ENCODE measurements around the gene ZNF783.
A peak's percentile ranks its signal among the peaks of the same experiment; 100 is the strongest.

Gene ZNF783

GRCh38 chr7:149283321-149283720 lies 21.3 kb downstream of the ZNF783 start:
- Histone ChIP-seq H3K4me2 (ENCODE audit: low read length) (no peak overlapping the region), H2AFZ (ENCODE audit: insufficient read depth, low read length, poor library complexity) (no peak overlapping the region), H2BK5ac (ENCODE audit: low read depth, low read length, poor library complexity) (no peak overlapping the region), H3K79me2 (ENCODE audit: control insufficient read depth, insufficient read depth, low read length, poor library complexity) (peaks cover 2% of the 10 kb centered on the region), H3K4me3 (ENCODE audit: low read depth, low read length) (no peak overlapping the region), H3K14ac (ENCODE audit: low read length) (no peak overlapping the region), H2AK5ac (ENCODE audit: low read length) (no peak overlapping the region), H3K27ac (ENCODE audit: low read depth, low read length) (no peak overlapping the region), H2BK12ac (ENCODE audit: low read length) (no peak overlapping the region), H3K18ac (ENCODE audit: low read length) (no peak overlapping the region), H3K9me3 (ENCODE audit: insufficient read depth, low read depth, low read length) (no peaks in the 10 kb centered on the region), H4K8ac (ENCODE audit: low read depth, low read length) (no peak overlapping the region), H4K91ac (ENCODE audit: low read depth, low read length) (no peak overlapping the region), H3K9ac (ENCODE audit: low read length) (no peak overlapping the region), H3K27me3 (ENCODE audit: insufficient read depth, low read length) (no peaks in the 10 kb centered on the region), H3K23ac (ENCODE audit: low read length) (no peak overlapping the region), H3K4me1 (ENCODE audit: control insufficient read depth in 1 of 2, insufficient read depth in 2 of 2, low read length in 2 of 2) (peaks cover 9 to 16% of the 10 kb centered on the region in 2 experiments), H3K4ac (ENCODE audit: low read depth, low read length) (no peak overlapping the region), H2BK120ac (ENCODE audit: insufficient read depth, low read length, poor library complexity) (no peak overlapping the region), H3K79me1 (ENCODE audit: low read length) (no peaks in the 10 kb centered on the region), H3K36me3 (ENCODE audit: control insufficient read depth in 1 of 2, insufficient read depth in 2 of 2, low read length in 2 of 2) (peaks cover 31 to 33% of the 10 kb centered on the region in 2 experiments), H4K12ac (ENCODE audit: low read depth, low read length) (no peak overlapping the region)
- no CpG with 5 or more reads among the region's 3 CpGs for WGBS (ENCODE audit: extremely low coverage, insufficient coverage, insufficient read length)
- no peak for DNase-seq

- H3K4me3 ChIP-seq (ENCODE audit: low read depth, low read length) = no peak overlapping the region
- no peak overlapping the region for H2AFZ ChIP-seq (ENCODE audit: insufficient read depth, low read length, poor library complexity)
- H3K14ac ChIP-seq (ENCODE audit: low read length) = no peak overlapping the region
- H2BK120ac ChIP-seq (ENCODE audit: insufficient read depth, low read length, poor library complexity) = no peak overlapping the region
- peak in 1 of 2 donors; percentile 9 for DNase-seq
- H4K8ac ChIP-seq (ENCODE audit: low read depth, low read length) = no peak overlapping the region
- peaks cover 21 to 25% of the 10 kb centered on the region in 2 experiments for H3K36me3 ChIP-seq (ENCODE audit: control insufficient read depth in 1 of 2, insufficient read depth in 2 of 2, low read length in 2 of 2)
- H3K9me3 ChIP-seq (ENCODE audit: insufficient read depth, low read depth, low read length) = no peaks in the 10 kb centered on the region
- H3K18ac ChIP-seq (ENCODE audit: low read length) = no peak overlapping the region
- H3K27ac ChIP-seq (ENCODE audit: low read depth, low read length) = no peak overlapping the region
- H2AK5ac ChIP-seq (ENCODE audit: low read length) = no peak overlapping the region
- H3K23ac ChIP-seq (ENCODE audit: low read length) = no peak overlapping the region
- no peaks in the 10 kb centered on the region for H3K27me3 ChIP-seq (ENCODE audit: insufficient read depth, low read length)
- H2BK12ac ChIP-seq (ENCODE audit: low read length) = no peak overlapping the region
- WGBS (ENCODE audit: extremely low coverage, insufficient coverage, insufficient read length) = no CpG with 5 or more reads among the region's 3 CpGs
- H3K4me2 ChIP-seq (ENCODE audit: low read length) = peak overlapping the region; percentile 99
- H4K12ac ChIP-seq (ENCODE audit: low read depth, low read length) = no peak overlapping the region
- peaks cover 2% of the 10 kb centered on the region for H3K79me2 ChIP-seq (ENCODE audit: control insufficient read depth, insufficient read depth, low read length, poor library complexity)
- no peaks in the 10 kb centered on the region for H3K79me1 ChIP-seq (ENCODE audit: low read length)
- peaks cover 9 to 16% of the 10 kb centered on the region in 2 experiments for H3K4me1 ChIP-seq (ENCODE audit: control insufficient read depth in 1 of 2, insufficient read depth in 2 of 2, low read length in 2 of 2)
- no peak overlapping the region for H3K9ac ChIP-seq (ENCODE audit: low read length)
- H4K91ac ChIP-seq (ENCODE audit: low read depth, low read length) = no peak overlapping the region
- H3K4ac ChIP-seq (ENCODE audit: low read depth, low read length) = no peak overlapping the region
- no peak overlapping the region for H2BK5ac ChIP-seq (ENCODE audit: low read depth, low read length, poor library complexity)
Measured at GRCh38 chr7:149284343-149284742, 22.3 kb downstream of the ZNF783 start.

GRCh38 chr7:149284850-149285585 lies 23.0 kb downstream of the ZNF783 start:
- no CpG with 5 or more reads among the region's 66 CpGs for WGBS (ENCODE audit: extremely low coverage, insufficient coverage, insufficient read length)
- peaks cover 9 to 16% of the 10 kb centered on the region in 2 experiments for H3K4me1 ChIP-seq (ENCODE audit: control insufficient read depth in 1 of 2, insufficient read depth in 2 of 2, low read length in 2 of 2)
- H2AFZ ChIP-seq (ENCODE audit: insufficient read depth, low read length, poor library complexity) = peak overlapping the region; percentile 61

DNA sequence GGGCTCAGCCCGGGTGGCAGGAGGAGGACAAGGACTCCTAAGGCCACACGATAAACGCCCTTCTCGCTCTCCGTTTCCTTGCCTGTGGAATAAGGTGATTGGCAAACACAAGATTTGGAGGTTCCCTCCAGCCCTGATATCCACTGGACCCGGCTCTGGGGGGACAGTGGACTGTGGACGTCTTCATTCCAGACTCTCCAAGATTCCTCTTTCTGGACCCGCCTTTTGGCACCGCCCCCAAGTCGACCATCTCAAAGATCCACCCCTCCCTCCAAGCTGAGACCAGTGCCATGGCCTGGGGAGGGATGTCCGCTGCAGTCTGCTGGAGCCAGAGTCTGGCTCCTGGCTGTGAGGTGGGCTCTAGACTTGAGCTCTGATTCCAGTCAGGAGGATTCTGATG lies 23.6 kb downstream of the ZNF783 start:
- H4K8ac ChIP-seq (ENCODE audit: low read depth, low read length) = peak overlapping the region; percentile 49
- H3K79me1 ChIP-seq (ENCODE audit: low read length) = no peaks in the 10 kb centered on the region
- H2AFZ ChIP-seq (ENCODE audit: insufficient read depth, low read length, poor library complexity) = peak overlapping the region; percentile 61
- no peak overlapping the region for H3K14ac ChIP-seq (ENCODE audit: low read length)
- no peak overlapping the region for H3K18ac ChIP-seq (ENCODE audit: low read length)
- peaks cover 9 to 16% of the 10 kb centered on the region in 2 experiments for H3K4me1 ChIP-seq (ENCODE audit: control insufficient read depth in 1 of 2, insufficient read depth in 2 of 2, low read length in 2 of 2)
- H3K9me3 ChIP-seq (ENCODE audit: insufficient read depth, low read depth, low read length) = no peaks in the 10 kb centered on the region
- no peak overlapping the region for H2BK120ac ChIP-seq (ENCODE audit: insufficient read depth, low read length, poor library complexity)
- DNase-seq = peak in 1 of 2 donors; percentile 30
- peak overlapping the region; percentile 39 for H3K9ac ChIP-seq (ENCODE audit: low read length)
- no peak overlapping the region for H3K27ac ChIP-seq (ENCODE audit: low read depth, low read length)
- H3K4me2 ChIP-seq (ENCODE audit: low read length) = peak overlapping the region; percentile 99
- peaks cover 16 to 22% of the 10 kb centered on the region in 2 experiments for H3K36me3 ChIP-seq (ENCODE audit: control insufficient read depth in 1 of 2, insufficient read depth in 2 of 2, low read length in 2 of 2)
- no peak overlapping the region for H3K4ac ChIP-seq (ENCODE audit: low read depth, low read length)
- H3K23ac ChIP-seq (ENCODE audit: low read length) = peak overlapping the region; percentile 44
- H4K12ac ChIP-seq (ENCODE audit: low read depth, low read length) = no peak overlapping the region
- H2AK5ac ChIP-seq (ENCODE audit: low read length) = no peak overlapping the region
- no peaks in the 10 kb centered on the region for H3K27me3 ChIP-seq (ENCODE audit: insufficient read depth, low read length)
- peak overlapping the region; percentile 82 for H3K4me3 ChIP-seq (ENCODE audit: low read depth, low read length)
- no peak overlapping the region for H2BK5ac ChIP-seq (ENCODE audit: low read depth, low read length, poor library complexity)
- no CpG with 5 or more reads among the region's 11 CpGs for WGBS (ENCODE audit: extremely low coverage, insufficient coverage, insufficient read length)
- peaks cover 2% of the 10 kb centered on the region for H3K79me2 ChIP-seq (ENCODE audit: control insufficient read depth, insufficient read depth, low read length, poor library complexity)
- H2BK12ac ChIP-seq (ENCODE audit: low read length) = no peak overlapping the region
- H4K91ac ChIP-seq (ENCODE audit: low read depth, low read length) = no peak overlapping the region

More at GRCh38 chr7:149284850-149285585, 23.0 kb downstream of the ZNF783 start:
- H4K8ac ChIP-seq (ENCODE audit: low read depth, low read length) = peak overlapping the region; percentile 49
- H3K9ac ChIP-seq (ENCODE audit: low read length) = peak overlapping the region; percentile 39
- H3K23ac ChIP-seq (ENCODE audit: low read length) = peak overlapping the region; percentile 44
- peak overlapping the region; percentile 82 for H3K4me3 ChIP-seq (ENCODE audit: low read depth, low read length)
- no peak overlapping the region for H4K12ac ChIP-seq (ENCODE audit: low read depth, low read length)
- no peak overlapping the region for H2BK12ac ChIP-seq (ENCODE audit: low read length)
- peaks cover 2% of the 10 kb centered on the region for H3K79me2 ChIP-seq (ENCODE audit: control insufficient read depth, insufficient read depth, low read length, poor library complexity)
- peak overlapping the region; percentile 99 for H3K4me2 ChIP-seq (ENCODE audit: low read length)
- H3K18ac ChIP-seq (ENCODE audit: low read length) = no peak overlapping the region
- peak; percentile 95 to 97 for DNase-seq
- H3K9me3 ChIP-seq (ENCODE audit: insufficient read depth, low read depth, low read length) = no peaks in the 10 kb centered on the region
- H4K91ac ChIP-seq (ENCODE audit: low read depth, low read length) = no peak overlapping the region
- no peaks in the 10 kb centered on the region for H3K27me3 ChIP-seq (ENCODE audit: insufficient read depth, low read length)
- no peak overlapping the region for H2AK5ac ChIP-seq (ENCODE audit: low read length)
- H2BK5ac ChIP-seq (ENCODE audit: low read depth, low read length, poor library complexity) = no peak overlapping the region
- H3K79me1 ChIP-seq (ENCODE audit: low read length) = no peaks in the 10 kb centered on the region
- no peak overlapping the region for H3K4ac ChIP-seq (ENCODE audit: low read depth, low read length)
- H3K36me3 ChIP-seq (ENCODE audit: control insufficient read depth in 1 of 2, insufficient read depth in 2 of 2, low read length in 2 of 2) = peaks cover 20 to 25% of the 10 kb centered on the region in 2 experiments
- no peak overlapping the region for H3K14ac ChIP-seq (ENCODE audit: low read length)
- no peak overlapping the region for H2BK120ac ChIP-seq (ENCODE audit: insufficient read depth, low read length, poor library complexity)
- no peak overlapping the region for H3K27ac ChIP-seq (ENCODE audit: low read depth, low read length)

Measured in trophoblast cell (in vitro differentiated cells and primary cell).